Body of pancreas (tissue), 4 donors: ENCODE measurements around the gene GRK1. TPM values are rescaled to one million over a fixed set of nuclear protein-coding genes. Genes with fewer than 3 reads are reported as not detected.

Experiments used
- ATAC-seq: fragments of 150-250 bp; one replicate; pipeline ENCODE4 v1.9.1; 2016
- DNase-seq, 4 donors: peaks; one replicate each; pipeline ENCODE4 v3.0.0-alpha.2; 2019
- H3K27ac ChIP-seq, 4 donors: fragments of 200-600 bp; sonication (generic); 1 replicate in 3 of 4; 2 replicates in 1 of 4; pipeline versions ENCODE4 v1.5.1 to v1.6.1; 2016 to 2019; ENCODE audit warnings: mild to moderate bottlenecking in 1 of 4, mixed read lengths in 1 of 4, moderate library complexity in 1 of 4
- H3K27me3 ChIP-seq, 2 donors: fragments of 200-600 bp; sonication (generic); one replicate each; pipeline ENCODE4 v1.6.0; 2016; ENCODE audit warnings: mild to moderate bottlenecking in 1 of 2
- H3K36me3 ChIP-seq, 2 donors: fragments of 200-600 bp; sonication (generic); replicated peaks in 1 of 2; 2 replicates each; pipeline ENCODE4 v1.5.1; 2016; ENCODE audit warnings: low read depth in 2 of 2; ENCODE audit not compliant: insufficient read depth in 1 of 2
- H3K4me1 ChIP-seq: fragments of 200-600 bp; sonication (generic); one replicate; pipeline ENCODE4 v1.6.0; 2016
- H3K4me3 ChIP-seq, 2 donors: fragments of 200-600 bp; sonication (generic); 1 replicate in 1 of 2; 2 replicates in 1 of 2; pipeline ENCODE4 v1.5.1; 2016 to 2019
- H3K9me3 ChIP-seq, 3 donors: fragments of 200-600 bp; sonication (generic); 1 replicate in 2 of 3; 2 replicates in 1 of 3; pipeline ENCODE4 v1.5.1; 2016
- POLR2A ChIP-seq, 3 donors: fragments of 450-650 bp; IDR thresholded peaks; one replicate each; pipeline ENCODE4 v1.6.1; 2016; ENCODE audit warnings: antibody characterized with exemption in 3 of 3, mild to moderate bottlenecking in 2 of 3
- WGBS, 2 donors: methylation state at CpG; one replicate each; pipeline ENCODE4 v1.1.5; 2017; 5-methylcytosine and 5-hydroxymethylcytosine counted together
- intact Hi-C: fragments of 100-400 bp; cut with DNase I; formaldehyde crosslinking; loops from one replicate; pipeline ENCODE4 v1.15.1; 2023
- total RNA-seq, 2 donors: library from RNA; depleted of rRNA; stranded (reverse); fragments of >200 nt; gene quantifications; one replicate each; pipeline ENCODE4 v1.1.0, GENCODE V29; 2016
- TF ChIP-seq, protein P1 (sequence below), 7 experiments: fragments of 450-650 bp in 4 of 7; fragments of 200-600 bp in 3 of 7; sonication (generic) in 3 of 7; IDR thresholded peaks; one replicate each; pipeline ENCODE4 v1.5.1; 2016 to 2019; ENCODE audit warnings: antibody characterized with exemption in 7 of 7

GRK1 gene
- total RNA-seq, 2 donors from 2014 or later, result not detected

DNA sequence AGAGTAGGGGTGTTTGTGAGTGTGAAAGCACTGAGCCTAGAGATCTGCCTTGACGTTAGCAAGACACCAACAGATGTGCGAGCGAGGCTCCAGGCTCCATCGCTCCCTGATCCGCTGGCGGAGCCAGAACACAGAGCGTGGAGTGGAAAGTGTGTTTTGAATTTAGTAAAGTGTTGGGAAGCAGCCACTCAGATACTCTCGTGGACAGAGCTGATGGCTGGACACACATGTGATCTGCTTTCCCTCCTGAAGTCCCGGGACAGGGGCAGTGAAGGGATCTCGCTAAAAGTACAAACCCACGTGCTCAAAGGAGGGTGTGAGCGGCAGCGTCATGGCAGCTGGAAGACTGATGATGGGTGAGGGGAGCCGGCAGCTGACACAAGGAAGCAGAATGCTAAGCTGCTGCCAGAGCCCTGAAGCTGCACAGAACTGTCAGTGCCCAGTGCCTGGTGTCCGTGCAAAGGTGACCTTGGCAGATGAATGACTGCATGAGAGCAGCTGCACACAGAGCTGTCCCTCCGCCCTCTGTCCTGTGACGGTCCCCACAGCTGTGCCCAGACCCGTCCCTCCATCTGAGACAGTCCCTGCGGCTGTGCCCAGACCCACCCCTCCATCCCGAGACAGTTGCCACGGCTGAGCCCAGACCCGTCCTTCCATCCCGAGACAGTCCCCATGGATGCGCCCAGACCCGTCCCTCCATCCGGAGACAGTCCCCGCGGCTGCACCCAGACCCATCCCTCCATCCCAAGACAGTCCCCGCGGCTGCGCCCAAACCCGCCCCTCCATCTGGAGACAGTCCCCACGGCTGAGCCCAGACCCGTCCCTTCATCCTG lies 62.4 kb downstream of the GRK1 start:
- Histone ChIP-seq H3K27ac (no peak overlapping the region), H3K27me3 (peaks cover 0 to 3% of the 10 kb centered on the region in 2 donors), H3K4me3 (no peak overlapping the region), H3K9me3 (no peaks in the 10 kb centered on the region), H3K36me3 (no peaks in the 10 kb centered on the region), H3K4me1 (peaks cover 10% of the 10 kb centered on the region)
- TF ChIP-seq, protein P1, sequence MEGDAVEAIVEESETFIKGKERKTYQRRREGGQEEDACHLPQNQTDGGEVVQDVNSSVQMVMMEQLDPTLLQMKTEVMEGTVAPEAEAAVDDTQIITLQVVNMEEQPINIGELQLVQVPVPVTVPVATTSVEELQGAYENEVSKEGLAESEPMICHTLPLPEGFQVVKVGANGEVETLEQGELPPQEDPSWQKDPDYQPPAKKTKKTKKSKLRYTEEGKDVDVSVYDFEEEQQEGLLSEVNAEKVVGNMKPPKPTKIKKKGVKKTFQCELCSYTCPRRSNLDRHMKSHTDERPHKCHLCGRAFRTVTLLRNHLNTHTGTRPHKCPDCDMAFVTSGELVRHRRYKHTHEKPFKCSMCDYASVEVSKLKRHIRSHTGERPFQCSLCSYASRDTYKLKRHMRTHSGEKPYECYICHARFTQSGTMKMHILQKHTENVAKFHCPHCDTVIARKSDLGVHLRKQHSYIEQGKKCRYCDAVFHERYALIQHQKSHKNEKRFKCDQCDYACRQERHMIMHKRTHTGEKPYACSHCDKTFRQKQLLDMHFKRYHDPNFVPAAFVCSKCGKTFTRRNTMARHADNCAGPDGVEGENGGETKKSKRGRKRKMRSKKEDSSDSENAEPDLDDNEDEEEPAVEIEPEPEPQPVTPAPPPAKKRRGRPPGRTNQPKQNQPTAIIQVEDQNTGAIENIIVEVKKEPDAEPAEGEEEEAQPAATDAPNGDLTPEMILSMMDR (IDR thresholded peaks at IDR 0.05), result no peak
- TF ChIP-seq POLR2A (IDR thresholded peaks at IDR 0.05), result no peak
- WGBS, 2 donors, result 51 to 70% methylated on average over 29 to 34 of the region's 34 CpGs
- DNase-seq, result peak in 1 of 4 donors; percentile 12
- ATAC-seq, result no peak
- intact Hi-C loops, result no loop called here

DNA sequence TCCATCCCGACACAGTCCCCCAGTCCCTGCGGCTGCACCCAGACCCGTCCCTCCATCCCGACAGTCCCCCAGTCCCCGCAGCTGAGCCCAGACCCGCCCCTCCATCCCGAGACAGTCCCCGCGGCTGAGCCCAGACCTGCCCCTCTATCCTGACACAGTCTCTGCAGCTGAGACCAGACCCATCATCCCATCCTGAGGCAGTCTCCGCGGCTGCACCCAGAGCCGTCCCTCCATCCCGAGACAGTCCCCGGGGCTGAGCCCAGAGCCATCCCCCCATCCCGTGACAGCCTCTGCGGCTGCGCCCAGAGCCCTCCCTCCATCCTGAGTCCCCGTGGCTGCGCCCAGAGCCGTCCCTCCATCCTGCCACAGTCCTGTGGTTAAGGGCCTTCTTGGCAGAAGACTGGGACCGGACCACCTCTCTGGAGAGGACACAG lies 63.3 kb downstream of the GRK1 start:
- peak in 1 of 4 donors; percentile 9 for DNase-seq
- WGBS, 2 donors, result 62 to 67% methylated on average over 20 to 21 of the region's 21 CpGs
- H3K27me3 ChIP-seq, result peaks cover 0 to 3% of the 10 kb centered on the region in 2 donors
- no peak for ATAC-seq
- no peaks in the 10 kb centered on the region for H3K9me3 ChIP-seq
- peaks cover 4% of the 10 kb centered on the region for H3K4me1 ChIP-seq
- no peaks in the 10 kb centered on the region for H3K36me3 ChIP-seq
- intact Hi-C loops, result no loop called here
- no peak overlapping the region for H3K4me3 ChIP-seq
- TF ChIP-seq, protein P1 (IDR thresholded peaks at IDR 0.05), result no peak
- TF ChIP-seq POLR2A (IDR thresholded peaks at IDR 0.05), result no peak
- no peak overlapping the region for H3K27ac ChIP-seq

DNA sequence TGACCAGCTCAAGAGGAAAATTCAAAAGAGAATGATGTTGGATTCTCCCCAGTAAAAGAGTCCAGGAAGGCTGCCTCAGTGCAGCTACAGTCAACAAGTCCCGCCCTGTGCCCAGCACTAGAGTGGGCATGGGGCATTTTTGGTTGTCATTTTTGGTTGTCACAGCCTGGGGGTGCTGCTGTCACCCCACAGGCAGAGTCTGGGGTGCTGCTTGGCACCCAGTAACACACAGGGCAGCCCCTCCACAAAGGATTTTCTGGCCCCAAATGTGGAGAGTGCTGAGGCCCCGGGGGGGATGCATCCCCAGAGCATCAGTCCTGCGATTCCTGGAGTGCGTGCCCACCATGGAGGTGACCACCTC lies 63.8 kb downstream of the GRK1 start:
- DNase-seq (peak in 1 of 4 donors; percentile 2), ATAC-seq (no peak)
- TF ChIP-seq, protein P1 (IDR thresholded peaks at IDR 0.05), result no peak
- no peak for TF ChIP-seq POLR2A (IDR thresholded peaks at IDR 0.05)
- no peaks in the 10 kb centered on the region for H3K36me3 ChIP-seq
- intact Hi-C loops, result no loop called here
- H3K9me3 ChIP-seq, result no peaks in the 10 kb centered on the region
- peaks cover 0 to 3% of the 10 kb centered on the region in 2 donors for H3K27me3 ChIP-seq
- no peak overlapping the region for H3K27ac ChIP-seq
- no peak overlapping the region for H3K4me3 ChIP-seq
- 85% methylated on average over 4 of the region's 4 CpGs; no CpG with 5 or more reads in 1 of the 2 donors for WGBS, 2 donors
- peaks cover 4% of the 10 kb centered on the region for H3K4me1 ChIP-seq

DNA sequence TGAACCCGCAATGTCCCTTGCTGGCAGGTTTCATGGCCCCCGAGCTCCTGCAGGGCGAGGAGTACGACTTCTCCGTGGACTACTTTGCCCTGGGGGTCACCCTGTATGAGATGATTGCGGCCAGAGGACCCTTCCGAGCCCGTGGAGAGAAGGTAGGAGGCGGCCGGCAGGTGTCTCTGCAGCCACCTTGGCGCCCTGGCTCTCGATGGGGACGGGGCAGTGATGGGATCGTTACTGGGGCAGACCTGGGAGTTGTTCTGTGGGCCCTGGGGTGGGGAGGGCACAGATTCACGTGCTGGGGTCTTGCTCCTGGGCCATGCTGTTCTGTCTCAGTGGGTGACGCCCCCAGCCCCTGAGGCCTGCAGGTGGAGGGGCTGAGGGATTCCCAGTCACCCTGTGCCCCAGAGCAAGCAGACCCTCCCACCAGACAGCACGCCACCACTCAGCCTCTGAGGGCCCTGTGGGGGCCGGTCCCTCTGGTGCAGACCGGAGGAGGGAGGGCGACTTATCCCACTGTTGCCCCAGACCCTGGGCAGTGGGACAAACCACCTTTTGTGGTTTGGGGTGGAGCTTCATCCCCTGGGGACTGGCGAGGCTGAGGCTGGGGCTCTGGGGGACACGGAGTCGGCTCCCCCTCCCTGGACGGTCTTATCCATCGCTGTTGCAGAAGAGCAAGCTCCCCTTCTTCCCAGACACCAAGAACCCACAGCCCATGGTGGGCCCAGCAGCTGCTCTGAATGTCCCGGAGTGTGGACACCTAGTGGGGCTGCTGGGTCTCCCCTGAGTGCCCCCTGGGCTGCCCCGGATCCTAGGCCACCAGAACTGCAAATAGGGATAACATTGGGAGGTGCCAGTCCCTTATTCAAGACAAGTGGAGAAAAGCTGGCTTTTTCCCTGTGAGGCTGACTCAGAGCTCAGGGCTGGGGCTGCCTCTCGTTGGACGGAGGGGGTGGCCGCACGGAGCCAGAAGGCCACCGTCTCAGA lies 64.5 kb downstream of the GRK1 start:
- H3K36me3 ChIP-seq, result no peaks in the 10 kb centered on the region
- WGBS, 2 donors, result 66 to 74% methylated on average over 3 to 32 of the region's 32 CpGs
- no peaks in the 10 kb centered on the region for H3K9me3 ChIP-seq
- DNase-seq (peak in 1 of 4 donors; percentile 10), ATAC-seq (no peak)
- intact Hi-C loops, result no loop called here
- peaks cover 0 to 3% of the 10 kb centered on the region in 2 donors for H3K27me3 ChIP-seq
- H3K4me3 ChIP-seq, result no peak overlapping the region
- H3K4me1 ChIP-seq, result peaks cover 3% of the 10 kb centered on the region
- TF ChIP-seq, protein P1 (IDR thresholded peaks at IDR 0.05), result no peak
- TF ChIP-seq POLR2A (IDR thresholded peaks at IDR 0.05), result no peak
- H3K27ac ChIP-seq, result no peak overlapping the region
